Pancreas (tissue), 10 donors: ENCODE measurements around the gene MYOM3. TPM values are rescaled to one million over a fixed set of nuclear protein-coding genes. Genes with fewer than 3 reads are reported as not detected.

Experiments
- ATAC-seq, 4 donors: fragments of 200-7000 bp; cut with Tn5 transposase; one replicate each; pipeline versions ENCODE4 v1.8.0 to v1.9.1; 2020; ENCODE audit warnings: mild to moderate bottlenecking in 4 of 4, moderate library complexity in 4 of 4
- DNase-seq, 6 donors: peaks; one replicate each; pipeline ENCODE4 v3.0.0-alpha.2; 2020
- FAIRE-seq: peaks from 2 replicates; lab custom pipeline; 2012; peaks lifted over from hg19 to GRCh38; lab: Jason Lieb, UNC
- H3K27ac ChIP-seq, 4 donors: fragments of 200-600 bp; sonication (generic); 1 replicate in 3 of 4; 2 replicates in 1 of 4; pipeline versions ENCODE4 v1.5.0 to v1.8.0; 2020
- H3K27me3 ChIP-seq, 4 donors: fragments of 200-600 bp; one replicate each; pipeline ENCODE4 v1.8.0; 2021
- H3K36me3 ChIP-seq, 3 donors: fragments of 200-600 bp; sonication (generic) in 1 of 3; one replicate each; pipeline versions ENCODE4 v1.5.0 to v1.8.0; 2020 to 2021
- H3K4me1 ChIP-seq, 3 donors: fragments of 200-600 bp; one replicate each; pipeline ENCODE4 v1.8.0; 2021
- H3K4me3 ChIP-seq, 4 donors: fragments of 200-600 bp; sonication (generic) in 2 of 4; one replicate each; pipeline versions ENCODE4 v1.5.0 to v1.8.0; 2020 to 2021
- H3K9me3 ChIP-seq, 4 donors: fragments of 200-600 bp; one replicate each; pipeline ENCODE4 v1.8.0; 2021
- WGBS, 2 donors: extraction: QIAGEN DNeasy Blood & Tissue Kit; methylation state at CpG; one replicate each; pipeline ENCODE4 v1.1.7; 2013; 5-methylcytosine and 5-hydroxymethylcytosine counted together
- intact Hi-C, 3 donors: fragments of 100-400 bp; cut with DNase I; formaldehyde crosslinking; loops; one replicate each; pipeline versions ENCODE4 v1.11.1 to v1.14.2; 2022
- polyA plus RNA-seq, 2 donors: library from polyadenylated mRNA; stranded (reverse); fragments of 200-250 nt; gene quantifications; one replicate each; pipeline ENCODE4 v1.2.3, GENCODE V29; 2013
- total RNA-seq, 6 donors: library from RNA; stranded (reverse); fragmentation: NEBNext Ultra II Directional in 4 of 6; extraction: Animal tissue kit (Norgen Biotek cat#: 25700) in 4 of 6; gene quantifications; one replicate each; pipeline versions ENCODE4 v1.2.1 to v1.2.4, GENCODE V29; 2021 to 2023
- TF ChIP-seq, protein P1 (sequence below), 4 donors: fragments of 200-600 bp; sonication (generic) in 3 of 4; IDR thresholded peaks; one replicate each; pipeline versions ENCODE4 v1.5.0 to v1.8.0; 2021; ENCODE audit warnings: antibody characterized with exemption in 4 of 4
- donor health status: healthy with polysubstance abuse.
- donor health status: DM: no; HTN: no; CAD: no; lungs with moderate emphysema.
- donor health status: DM: no; HTN: no; CAD: no.
- donor health status: control.
- donor health status: control.
- donor health status: Bipolar disorder and iron deficiency.
- donor health status: DM: yes; HTN: yes; CAD: no.
- donor health status: DM: no; HTN: no; CAD: no.
- donor health status: DM: no; HTN: no; CAD: no.
- donor health status: DM: yes; HTN: yes; CAD: no.

MYOM3 gene
- total and polyA plus RNA-seq, 8 donors = 0.38 to 1.7 (median 0.79) TPM

DNA sequence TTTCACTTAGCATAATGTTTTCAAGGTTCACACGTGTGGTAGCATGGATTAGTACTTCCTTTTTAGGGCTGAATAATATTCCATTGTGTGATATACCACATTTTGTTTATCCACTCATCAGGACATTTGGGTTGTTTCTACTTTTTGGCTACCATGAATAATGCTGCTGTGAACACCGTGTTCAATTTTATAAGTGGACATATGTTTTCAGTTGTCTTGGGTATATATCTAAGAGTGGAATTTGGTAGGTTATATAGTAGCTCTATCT, 27.2 kb upstream of the MYOM3 start:
- TF ChIP-seq, protein P1, sequence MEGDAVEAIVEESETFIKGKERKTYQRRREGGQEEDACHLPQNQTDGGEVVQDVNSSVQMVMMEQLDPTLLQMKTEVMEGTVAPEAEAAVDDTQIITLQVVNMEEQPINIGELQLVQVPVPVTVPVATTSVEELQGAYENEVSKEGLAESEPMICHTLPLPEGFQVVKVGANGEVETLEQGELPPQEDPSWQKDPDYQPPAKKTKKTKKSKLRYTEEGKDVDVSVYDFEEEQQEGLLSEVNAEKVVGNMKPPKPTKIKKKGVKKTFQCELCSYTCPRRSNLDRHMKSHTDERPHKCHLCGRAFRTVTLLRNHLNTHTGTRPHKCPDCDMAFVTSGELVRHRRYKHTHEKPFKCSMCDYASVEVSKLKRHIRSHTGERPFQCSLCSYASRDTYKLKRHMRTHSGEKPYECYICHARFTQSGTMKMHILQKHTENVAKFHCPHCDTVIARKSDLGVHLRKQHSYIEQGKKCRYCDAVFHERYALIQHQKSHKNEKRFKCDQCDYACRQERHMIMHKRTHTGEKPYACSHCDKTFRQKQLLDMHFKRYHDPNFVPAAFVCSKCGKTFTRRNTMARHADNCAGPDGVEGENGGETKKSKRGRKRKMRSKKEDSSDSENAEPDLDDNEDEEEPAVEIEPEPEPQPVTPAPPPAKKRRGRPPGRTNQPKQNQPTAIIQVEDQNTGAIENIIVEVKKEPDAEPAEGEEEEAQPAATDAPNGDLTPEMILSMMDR (IDR thresholded peaks at IDR 0.05) = no peak
- Histone ChIP-seq H3K36me3 (peaks cover 0 to 19% (median 0%) of the 10 kb centered on the region in 3 donors), H3K27ac (peak overlapping the region; percentile 75 to 87 (median 82)), H3K4me1 (peaks cover 9 to 35% (median 17%) of the 10 kb centered on the region in 3 donors), H3K4me3 (peak overlapping the region in 2 of 4 donors; percentile 63 to 74), H3K27me3 (no peaks in the 10 kb centered on the region), H3K9me3 (no peaks in the 10 kb centered on the region)
- ATAC-seq (no peak), DNase-seq (no peak), FAIRE-seq (no peak)
- 39 to 56% methylated on average over 2 of the region's 2 CpGs for WGBS, 2 donors
- intact Hi-C loops = no loop called here

DNA sequence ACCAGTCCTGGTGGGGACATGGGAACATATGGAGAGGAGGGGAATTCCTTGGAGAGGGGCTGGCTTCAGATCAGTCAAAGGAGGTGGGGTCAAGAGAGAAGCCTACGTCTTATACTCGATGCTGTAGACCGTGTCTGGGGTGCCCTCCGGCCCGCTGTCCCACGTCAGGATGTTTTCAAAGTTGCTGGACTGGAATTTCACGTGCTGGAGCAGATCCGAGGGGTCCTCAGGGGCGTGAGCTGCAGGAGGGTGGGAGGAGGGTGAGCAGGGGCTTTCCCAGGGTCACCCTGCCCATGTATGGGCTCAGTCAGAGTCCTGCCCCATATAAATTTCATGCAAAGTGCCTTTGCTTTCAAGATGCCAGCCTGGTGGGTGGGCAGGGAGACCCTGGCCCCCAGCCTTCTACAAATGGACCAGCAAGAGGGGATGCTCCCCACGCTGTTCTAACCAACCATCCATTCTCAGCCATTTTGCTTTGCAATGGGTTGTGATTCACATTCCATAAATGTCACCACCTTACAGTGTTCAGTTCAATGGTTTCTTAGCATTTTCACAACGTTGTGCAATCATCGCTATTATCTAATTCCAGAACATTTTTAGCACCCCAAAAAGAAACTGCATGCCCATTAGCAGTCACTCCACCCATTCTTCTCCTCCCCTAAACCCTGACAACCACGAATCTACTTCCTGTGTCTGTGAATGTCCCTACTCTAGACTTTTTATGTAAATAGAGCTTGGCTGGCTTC, 26.7 kb upstream of the MYOM3 start:
- intact Hi-C loops = no loop called here
- DNase-seq (no peak), ATAC-seq (no peak), FAIRE-seq (no peak)
- TF ChIP-seq, protein P1 (IDR thresholded peaks at IDR 0.05) = no peak
- no peaks in the 10 kb centered on the region for H3K9me3 ChIP-seq
- peaks cover 13 to 37% (median 20%) of the 10 kb centered on the region in 3 donors for H3K4me1 ChIP-seq
- peak overlapping the region in 2 of 4 donors; percentile 12 to 74 for H3K4me3 ChIP-seq
- peak overlapping the region; percentile 75 to 87 (median 82) for H3K27ac ChIP-seq
- H3K36me3 ChIP-seq = peaks cover 0 to 24% (median 0%) of the 10 kb centered on the region in 3 donors
- 27 to 34% methylated on average over 13 of the region's 13 CpGs for WGBS, 2 donors
- H3K27me3 ChIP-seq = no peaks in the 10 kb centered on the region

DNA sequence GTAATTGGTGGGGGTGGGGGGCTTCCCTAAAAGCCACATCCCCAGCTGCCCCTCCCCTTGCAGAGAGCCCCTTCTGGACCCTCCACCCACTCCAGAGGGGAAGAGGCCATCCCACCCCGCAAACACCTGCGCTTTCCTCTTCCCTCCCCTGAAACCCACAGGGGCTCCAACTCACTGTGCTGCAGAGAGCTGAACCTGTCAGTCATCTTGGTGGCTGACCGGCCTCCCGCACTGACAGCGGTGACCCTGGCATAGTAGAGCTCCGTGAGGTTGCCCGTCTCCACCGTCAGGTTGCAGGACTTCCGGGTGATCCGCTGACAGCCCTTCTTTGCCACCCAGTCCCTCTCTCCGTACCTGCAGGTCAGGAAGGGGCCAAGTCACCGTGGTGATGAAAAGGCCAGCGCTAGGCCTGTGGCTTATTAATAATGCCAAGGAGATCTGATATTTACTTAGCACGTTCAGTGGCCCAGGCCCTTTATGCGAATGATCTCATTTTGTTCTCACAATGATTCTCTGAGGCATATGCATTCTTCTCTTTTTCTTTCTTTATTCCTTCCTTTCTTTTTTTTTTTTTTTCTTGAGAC, 25.1 kb upstream of the MYOM3 start:
- peaks cover 0 to 28% (median 0%) of the 10 kb centered on the region in 3 donors for H3K36me3 ChIP-seq
- 26 to 36% methylated on average over 15 of the region's 15 CpGs for WGBS, 2 donors
- TF ChIP-seq, protein P1 (IDR thresholded peaks at IDR 0.05) = no peak
- H3K27ac ChIP-seq = peak overlapping the region; percentile 19 to 86 (median 26)
- H3K4me3 ChIP-seq = peak overlapping the region in 2 of 4 donors; percentile 12 to 74
- DNase-seq = peak in 2 of 6 donors; percentile 45 to 57
- H3K27me3 ChIP-seq = no peaks in the 10 kb centered on the region
- no peak for FAIRE-seq
- H3K4me1 ChIP-seq = peaks cover 18 to 41% (median 23%) of the 10 kb centered on the region in 3 donors
- ATAC-seq = peak; percentile 9 to 27 (median 22)
- no peaks in the 10 kb centered on the region for H3K9me3 ChIP-seq
- intact Hi-C loops = no loop called here

DNA sequence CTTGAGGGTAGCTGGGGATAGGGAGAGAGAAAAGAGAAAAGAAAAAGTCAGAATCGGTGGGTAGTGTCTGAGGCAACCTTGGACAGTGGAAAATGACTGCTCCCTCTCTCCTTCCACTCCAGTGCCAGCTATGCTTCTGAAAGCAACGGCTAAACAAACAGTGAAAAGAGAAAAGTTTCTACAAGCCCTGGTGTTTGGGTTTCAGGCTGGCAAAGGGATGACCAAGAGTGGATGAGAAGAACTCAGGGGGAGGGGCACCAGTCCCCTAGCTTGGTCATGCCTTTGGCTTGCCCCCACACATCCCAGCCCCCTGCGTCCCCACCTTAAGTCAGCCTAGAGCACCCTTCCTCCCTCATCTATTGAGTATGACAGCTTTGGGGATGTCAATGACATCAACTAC, 22.4 kb upstream of the MYOM3 start:
- Histone ChIP-seq H3K27me3 (no peaks in the 10 kb centered on the region), H3K36me3 (peaks cover 0 to 38% (median 0%) of the 10 kb centered on the region in 3 donors), H3K4me1 (peaks cover 28 to 52% (median 35%) of the 10 kb centered on the region in 3 donors), H3K27ac (peak overlapping the region in 1 of 4 donors; percentile 13), H3K9me3 (no peaks in the 10 kb centered on the region), H3K4me3 (peak overlapping the region in 1 of 4 donors; percentile 4)
- intact Hi-C loops = no loop called here
- FAIRE-seq = no peak
- TF ChIP-seq, protein P1 (IDR thresholded peaks at IDR 0.05) = no peak
- 53 to 60% methylated on average over 3 of the region's 3 CpGs for WGBS, 2 donors
- DNase-seq = peak in 1 of 6 donors; percentile 15
- ATAC-seq = peak in 2 of 4 donors; percentile 5 to 8
